Peyer's patch (tissue), 4 donors: Measurements from ENCODE around the gene CREBBP. TPM values are rescaled to one million over a fixed set of nuclear protein-coding genes. Genes with fewer than 3 reads are reported as not detected.
A peak's percentile ranks its signal among the peaks of the same experiment; 100 is the strongest.
"Not testable (repeated sequence)": the region's sequence is repeated elsewhere in the genome, so short reads cannot be mapped to it uniquely, and the experiment has no call there.

Experiments used
- DNase-seq, 3 donors: peaks; one replicate each; pipeline ENCODE4 v3.0.0-alpha.2; 2017 to 2019
- H3K27ac ChIP-seq, 4 donors: fragments of 200-600 bp; sonication (generic); one replicate each; pipeline ENCODE4 v1.5.1; 2016 to 2019
- H3K27me3 ChIP-seq, 2 donors: fragments of 200-600 bp; sonication (generic); one replicate each; pipeline ENCODE4 v1.5.1; 2019
- H3K36me3 ChIP-seq, 3 donors: fragments of 200-600 bp; sonication (generic); one replicate each; pipeline ENCODE4 v1.5.1; 2016 to 2019
- H3K4me1 ChIP-seq, 4 donors: fragments of 200-600 bp; sonication (generic); one replicate each; pipeline ENCODE4 v1.5.1; 2016 to 2019
- H3K4me3 ChIP-seq, 4 donors: fragments of 200-600 bp; sonication (generic); 1 replicate in 3 of 4; 2 replicates in 1 of 4; pipeline ENCODE4 v1.5.1; 2016 to 2019; ENCODE audit warnings: mild to moderate bottlenecking in 1 of 4
- H3K9me3 ChIP-seq, 4 donors: fragments of 200-600 bp; sonication (generic); one replicate each; pipeline ENCODE4 v1.5.1; 2016 to 2019; ENCODE audit warnings: mild to moderate bottlenecking in 1 of 4
- CTCF ChIP-seq, 6 experiments: fragments of 450-650 bp in 4 of 6; fragments of 200-600 bp in 2 of 6; sonication (generic) in 1 of 6; IDR thresholded peaks; one replicate each; pipeline ENCODE4 v1.5.1; 2017 to 2019; ENCODE audit warnings: antibody characterized with exemption in 6 of 6, mild to moderate bottlenecking in 3 of 6, moderate library complexity in 1 of 6
- POLR2A ChIP-seq, 2 donors: fragments of 450-650 bp; IDR thresholded peaks; one replicate each; pipeline ENCODE4 v1.5.1; 2017; ENCODE audit warnings: antibody characterized with exemption in 2 of 2, mild to moderate bottlenecking in 2 of 2, moderate library complexity in 2 of 2
- total RNA-seq, 4 donors: library from RNA; depleted of rRNA; stranded (reverse); fragments of >200 nt; gene quantifications; one replicate each; pipeline ENCODE4 v1.1.0, GENCODE V29; 2016

The CREBBP gene
- 100 to 1,000 TPM in 3 of 4 donors, 10 to 100 TPM in 1; 84.2 to 238 (median 140) TPM for total RNA-seq

GRCh38 chr16:3880623-3881498, at the start of gene CREBBP:
TSS of gene CREBBP (minus strand) at chr16:3880713. CDS start at chr16:3879916, 797 bp downstream.
- H3K9me3 ChIP-seq = no peaks in the 10 kb centered on the region
- peak within 1 kb of the TSS; percentile 87 to 95 (median 92) for H3K4me3 ChIP-seq
- no peaks in the 10 kb centered on the region for H3K27me3 ChIP-seq
- peak; percentile 91 to 95 (median 93) for DNase-seq
- no peaks in the 10 kb centered on the region for H3K36me3 ChIP-seq
- peak in 1 of 6 experiments; percentile 3 for TF ChIP-seq CTCF (IDR thresholded peaks at IDR 0.05)
- TF ChIP-seq POLR2A (IDR thresholded peaks at IDR 0.05) = peak; percentile 42 to 44
- peak within 1 kb of the TSS; percentile 84 to 98 (median 85) for H3K27ac ChIP-seq
- peaks cover 0 to 27% (median 14%) of the 10 kb centered on the region in 4 donors for H3K4me1 ChIP-seq

- not testable (repeated sequence) for DNase-seq, H3K27ac ChIP-seq, H3K27me3 ChIP-seq, H3K4me1 ChIP-seq, H3K4me3 ChIP-seq, H3K36me3 ChIP-seq, H3K9me3 ChIP-seq
Observed at GRCh38 chr16:3927147-3927546, 46.6 kb upstream of the CREBBP start.

- no peak for DNase-seq
- Histone ChIP-seq H3K4me1 (no peaks in the 10 kb centered on the region), H3K4me3 (no peak overlapping the region), H3K9me3 (no peaks in the 10 kb centered on the region), H3K36me3 (no peaks in the 10 kb centered on the region), H3K27ac (no peak overlapping the region), H3K27me3 (no peaks in the 10 kb centered on the region)
- TF ChIP-seq CTCF (IDR thresholded peaks at IDR 0.05) (no peak), POLR2A (IDR thresholded peaks at IDR 0.05) (no peak)
Observed at GRCh38 chr16:3924763-3925162, 44.2 kb upstream of the CREBBP start.

- Histone ChIP-seq H3K36me3 (no peaks in the 10 kb centered on the region), H3K4me3 (no peak overlapping the region), H3K4me1 (no peaks in the 10 kb centered on the region), H3K9me3 (peaks cover 0 to 4% (median 0%) of the 10 kb centered on the region in 4 donors), H3K27ac (no peak overlapping the region), H3K27me3 (no peaks in the 10 kb centered on the region)
- DNase-seq = no peak
- TF ChIP-seq POLR2A (IDR thresholded peaks at IDR 0.05) (no peak), CTCF (IDR thresholded peaks at IDR 0.05) (no peak)
Observed at GRCh38 chr16:3922241-3922640, 41.7 kb upstream of the CREBBP start.

- DNase-seq = no peak
- H3K27ac ChIP-seq = no peak overlapping the region
- H3K4me3 ChIP-seq = no peak overlapping the region
- H3K36me3 ChIP-seq = no peaks in the 10 kb centered on the region
- no peak for TF ChIP-seq CTCF (IDR thresholded peaks at IDR 0.05)
- no peak for TF ChIP-seq POLR2A (IDR thresholded peaks at IDR 0.05)
- no peaks in the 10 kb centered on the region for H3K4me1 ChIP-seq
- no peaks in the 10 kb centered on the region for H3K27me3 ChIP-seq
- peaks cover 0 to 4% (median 0%) of the 10 kb centered on the region in 4 donors for H3K9me3 ChIP-seq
Observed at GRCh38 chr16:3920206-3920605, 39.7 kb upstream of the CREBBP start.

- peaks cover 0 to 4% (median 0%) of the 10 kb centered on the region in 4 donors for H3K9me3 ChIP-seq
- no peak for DNase-seq
- TF ChIP-seq CTCF (IDR thresholded peaks at IDR 0.05) (no peak), POLR2A (IDR thresholded peaks at IDR 0.05) (no peak)
- H3K4me1 ChIP-seq = no peaks in the 10 kb centered on the region
- H3K4me3 ChIP-seq = no peak overlapping the region
- no peak overlapping the region for H3K27ac ChIP-seq
- no peaks in the 10 kb centered on the region for H3K36me3 ChIP-seq
- H3K27me3 ChIP-seq = no peaks in the 10 kb centered on the region
Observed at GRCh38 chr16:3919413-3919812, 38.9 kb upstream of the CREBBP start.
